GM12878 (cell line): ENCODE results near the gene THBS1.

ENCODE experiments used
- POLR2AphosphoS5 ChIP-seq: IDR thresholded peaks from 2 replicates; pipeline ENCODE4 v1.6.1; 2011; ENCODE audit warnings: mild to moderate bottlenecking, low read length, inconsistent platforms
- RB1 ChIP-seq: fragments of 450-650 bp; formaldehyde crosslinking; IDR thresholded peaks from 2 replicates; pipeline ENCODE4 v1.6.1; 2017; ENCODE audit warnings: mild to moderate bottlenecking, borderline replicate concordance
- STAT1 ChIP-seq: fragments of 450-650 bp; conservative IDR thresholded peaks from 2 replicates; pipeline ENCODE4 v1.6.1; 2014; ENCODE audit warnings: antibody characterized with exemption, mild to moderate bottlenecking
- STAT3 ChIP-seq: IDR thresholded peaks from 2 replicates; pipeline ENCODE4 v1.6.1; 2011; ENCODE audit warnings: low read depth, low read length, improper control_type of control experiment
- TF ChIP-seq, protein P1 (sequence below): IDR thresholded peaks from 2 replicates; pipeline ENCODE4 v1.6.1; 2011; ENCODE audit warnings: low read depth, mild to moderate bottlenecking, low read length, moderate library complexity, borderline replicate concordance; ENCODE audit errors: extremely low read depth
- TF ChIP-seq, protein P2 (sequence below): fragments of 450-650 bp; IDR thresholded peaks from 2 replicates; pipeline ENCODE4 v1.6.1; 2017; ENCODE audit warnings: mild to moderate bottlenecking

DNA sequence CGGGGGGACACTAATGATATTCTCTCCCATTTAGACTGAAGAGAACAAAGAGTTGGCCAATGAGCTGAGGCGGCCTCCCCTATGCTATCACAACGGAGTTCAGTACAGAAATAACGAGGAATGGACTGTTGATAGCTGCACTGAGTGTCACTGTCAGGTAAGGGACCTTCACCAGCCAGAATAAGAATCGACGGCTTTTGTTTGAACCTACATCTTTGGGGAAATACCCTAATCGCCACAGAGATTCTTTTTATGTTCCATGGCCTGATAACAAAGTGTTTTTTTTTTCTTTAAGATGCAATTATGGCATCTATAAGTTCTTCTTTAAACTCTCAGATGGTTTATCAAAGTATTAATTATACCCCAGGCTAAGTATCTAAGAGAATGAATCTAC, 3.4 kb downstream of the THBS1 start:
- TF ChIP-seq STAT1 (no peak), RB1 (no peak), POLR2AphosphoS5 (no peak), STAT3 (no peak)
- TF ChIP-seq, protein P1, sequence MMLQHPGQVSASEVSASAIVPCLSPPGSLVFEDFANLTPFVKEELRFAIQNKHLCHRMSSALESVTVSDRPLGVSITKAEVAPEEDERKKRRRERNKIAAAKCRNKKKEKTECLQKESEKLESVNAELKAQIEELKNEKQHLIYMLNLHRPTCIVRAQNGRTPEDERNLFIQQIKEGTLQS = no peak
- TF ChIP-seq, protein P2, sequence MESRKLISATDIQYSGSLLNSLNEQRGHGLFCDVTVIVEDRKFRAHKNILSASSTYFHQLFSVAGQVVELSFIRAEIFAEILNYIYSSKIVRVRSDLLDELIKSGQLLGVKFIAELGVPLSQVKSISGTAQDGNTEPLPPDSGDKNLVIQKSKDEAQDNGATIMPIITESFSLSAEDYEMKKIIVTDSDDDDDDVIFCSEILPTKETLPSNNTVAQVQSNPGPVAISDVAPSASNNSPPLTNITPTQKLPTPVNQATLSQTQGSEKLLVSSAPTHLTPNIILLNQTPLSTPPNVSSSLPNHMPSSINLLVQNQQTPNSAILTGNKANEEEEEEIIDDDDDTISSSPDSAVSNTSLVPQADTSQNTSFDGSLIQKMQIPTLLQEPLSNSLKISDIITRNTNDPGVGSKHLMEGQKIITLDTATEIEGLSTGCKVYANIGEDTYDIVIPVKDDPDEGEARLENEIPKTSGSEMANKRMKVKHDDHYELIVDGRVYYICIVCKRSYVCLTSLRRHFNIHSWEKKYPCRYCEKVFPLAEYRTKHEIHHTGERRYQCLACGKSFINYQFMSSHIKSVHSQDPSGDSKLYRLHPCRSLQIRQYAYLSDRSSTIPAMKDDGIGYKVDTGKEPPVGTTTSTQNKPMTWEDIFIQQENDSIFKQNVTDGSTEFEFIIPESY = no peak
